Activated CD8-positive, alpha-beta memory T cell treated with anti-CD3 and anti-CD28 coated beads, Interleukin-2, amount 50 U/mL, for 4 hours (primary cell): Measurements from ENCODE around the gene SIRT7.
"Not testable (repeated sequence)": the region's sequence is repeated elsewhere in the genome, so short reads cannot be mapped to it uniquely, and the experiment has no call there.

Source experiments
- DNase-seq: peaks from one replicate; pipeline ENCODE4 v3.0.0-alpha.2; 2020

SIRT7 gene

GRCh38 chr17:81918832-81919545 is 1.0 kb upstream of the SIRT7 start:
- DNase-seq: no peak

GRCh38 chr17:81918333-81918669 is 325 bp upstream of the SIRT7 start:
- DNase-seq: not testable (repeated sequence)

DNA sequence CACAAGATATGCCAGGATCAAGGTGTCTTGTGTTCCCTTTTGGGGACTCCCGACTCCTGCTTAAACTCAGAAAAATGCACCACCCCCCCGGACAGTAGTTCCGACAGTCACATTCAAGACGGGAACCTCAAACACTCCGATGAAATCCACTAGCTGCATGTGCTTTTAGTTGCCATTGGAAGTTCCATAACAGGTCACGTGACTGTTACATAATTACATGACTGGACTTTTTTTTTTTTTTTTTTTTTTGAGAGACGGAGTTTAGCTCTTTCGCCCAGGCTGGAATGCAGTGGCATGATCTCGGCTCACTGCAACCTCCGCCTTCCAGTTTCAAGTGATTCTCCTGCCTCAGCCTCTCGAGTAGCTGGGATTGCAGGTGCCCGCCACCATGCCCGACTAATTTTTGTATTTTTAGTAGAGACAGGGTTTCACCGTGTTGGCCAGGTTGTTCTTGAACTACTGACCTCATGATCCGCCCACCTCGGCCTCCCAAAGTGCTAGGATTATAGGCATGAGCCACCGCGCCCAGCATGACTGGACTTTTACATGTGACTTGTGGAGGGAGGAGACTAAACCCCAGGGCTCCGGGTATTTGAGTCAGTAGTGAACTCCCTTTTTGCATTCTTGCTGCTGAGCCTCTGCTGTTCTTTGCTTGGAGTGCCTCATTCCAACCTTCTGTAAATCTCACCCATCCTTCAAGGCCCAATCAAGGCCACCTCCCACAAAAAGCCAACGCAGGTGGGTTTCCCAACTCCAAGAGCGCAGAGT is 1.6 kb downstream of the SIRT7 start:
- DNase-seq: no peak

DNA sequence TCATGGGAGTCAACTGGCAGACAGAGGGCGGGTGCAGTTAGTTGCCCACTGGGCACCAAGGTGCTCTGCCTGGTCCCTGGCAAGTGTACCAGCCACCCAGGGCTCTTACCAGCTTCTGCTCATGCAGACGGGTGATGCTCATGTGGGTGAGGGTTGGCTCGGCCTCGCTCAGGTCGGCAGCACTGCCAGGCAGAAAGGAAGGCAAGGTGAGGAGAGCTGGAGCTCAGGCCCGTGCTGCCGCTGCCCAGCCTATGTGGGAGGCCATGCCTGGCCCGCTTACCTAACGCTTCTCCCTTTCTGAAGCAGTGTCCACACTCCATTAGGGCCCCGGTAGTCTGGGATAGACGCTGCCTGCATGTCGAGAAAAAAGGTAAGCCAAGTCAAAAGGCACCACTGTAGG is 2.6 kb downstream of the SIRT7 start:
- no peak for DNase-seq

GRCh38 chr17:81914103-81914850 is 3.7 kb downstream of the SIRT7 start:
- no peak for DNase-seq

- no peak for DNase-seq
Measured at GRCh38 chr17:81913394-81914102, 4.4 kb downstream of the SIRT7 start.

DNA sequence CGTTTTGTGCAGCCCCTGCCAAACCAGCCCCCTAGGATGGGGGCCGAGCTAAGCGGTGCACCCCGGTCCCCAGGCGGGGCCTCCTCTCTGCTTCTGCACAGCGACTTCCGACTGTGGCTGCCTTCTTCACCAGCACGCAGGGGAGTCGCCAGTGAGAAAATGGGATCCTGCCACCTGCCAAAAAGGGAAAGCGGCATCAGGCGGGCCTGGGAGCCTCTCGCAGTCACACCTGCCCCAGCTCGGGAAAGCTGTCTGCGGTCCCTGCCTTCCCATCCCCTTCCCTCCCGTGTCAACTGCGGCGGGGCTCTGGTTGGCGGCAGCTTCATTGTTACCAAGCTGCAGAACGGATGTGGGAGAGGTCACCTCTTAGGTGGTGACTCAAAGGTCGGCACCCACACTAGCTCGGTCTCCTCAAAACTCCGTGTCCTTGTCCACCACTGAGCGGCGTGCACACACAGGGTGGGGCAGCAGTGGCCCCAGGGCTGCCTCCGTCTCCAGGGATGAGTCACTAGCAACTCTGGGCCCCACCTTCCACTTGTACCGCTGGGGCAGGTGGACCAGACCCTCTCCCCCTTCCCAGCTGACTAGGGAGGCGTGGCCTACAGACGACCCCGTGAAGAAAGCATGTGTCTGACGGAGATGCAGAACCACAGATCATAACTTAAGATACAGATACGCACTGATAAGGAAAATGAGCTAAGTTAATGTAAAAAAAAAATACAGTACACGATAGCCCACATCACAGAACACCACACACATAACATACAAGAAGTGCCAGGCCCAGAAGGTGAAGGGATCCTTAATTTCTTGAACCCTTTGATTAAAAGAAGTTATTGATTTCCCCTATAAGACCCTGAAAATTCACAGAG is 5.3 kb downstream of the SIRT7 start:
- DNase-seq: no peak

DNA sequence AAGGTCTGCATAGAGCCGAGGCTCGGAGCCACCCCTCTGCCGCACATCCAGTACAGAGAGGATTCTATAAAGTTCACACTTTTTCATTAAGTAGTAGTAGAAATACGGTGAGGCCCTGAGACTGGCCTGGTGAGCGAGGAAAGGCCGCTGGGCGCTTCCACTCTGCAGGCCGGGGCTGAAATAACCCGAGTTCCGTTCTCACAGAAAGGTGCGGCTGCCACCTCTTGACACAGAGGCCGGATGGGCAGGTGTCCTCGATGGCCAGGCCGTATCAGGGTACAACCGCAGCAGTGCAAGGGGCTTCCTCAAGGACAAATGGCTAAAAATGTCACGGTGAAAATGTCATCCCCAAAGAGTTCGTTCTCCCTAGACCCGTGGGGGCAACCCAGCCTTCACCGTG is 6.0 kb downstream of the SIRT7 start:
- DNase-seq: no peak

DNA sequence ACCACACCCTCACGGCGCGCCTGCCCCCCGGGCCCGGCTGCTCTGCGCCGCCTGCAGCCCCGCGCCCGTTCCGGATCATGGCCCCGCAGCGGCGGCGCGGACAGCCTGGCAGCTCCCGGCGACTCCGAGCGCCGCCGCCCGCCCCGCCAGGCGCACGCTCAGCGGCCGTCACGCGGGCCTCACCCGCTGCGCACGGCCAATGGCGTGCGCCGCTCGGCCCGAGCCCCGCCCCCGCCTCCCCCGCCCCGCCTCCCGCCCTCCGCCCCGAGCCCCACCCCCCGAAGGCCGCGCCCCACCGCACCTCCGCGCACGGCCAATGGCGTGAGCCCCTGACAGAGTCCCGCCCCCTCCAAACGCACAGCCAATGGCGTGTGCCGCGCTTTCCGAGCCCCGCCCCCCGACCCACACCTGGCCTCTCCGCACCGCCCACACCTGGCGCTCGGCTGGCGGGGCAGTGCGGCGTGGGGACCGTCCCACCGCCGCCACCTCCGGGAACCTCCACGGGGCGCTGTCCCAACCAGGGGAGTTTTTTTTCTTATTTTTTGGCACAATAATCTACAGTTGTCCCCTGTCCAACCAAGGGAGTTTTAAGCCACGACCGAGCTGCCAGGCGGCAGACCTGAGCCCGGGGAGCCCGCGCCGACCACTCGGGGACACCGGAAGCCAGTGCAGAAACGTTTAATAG is 6.6 kb downstream of the SIRT7 start, which contains the start of gene PCYT2:
Gene PCYT2 (minus strand): TSS at position 123 of the 685 bp plus-strand sequence. CDS start 44 bp downstream, at position 79.
- peak; percentile 93 for DNase-seq

GRCh38 chr17:81910840-81911276 is 7.1 kb downstream of the SIRT7 start:
- DNase-seq: no peak

DNA sequence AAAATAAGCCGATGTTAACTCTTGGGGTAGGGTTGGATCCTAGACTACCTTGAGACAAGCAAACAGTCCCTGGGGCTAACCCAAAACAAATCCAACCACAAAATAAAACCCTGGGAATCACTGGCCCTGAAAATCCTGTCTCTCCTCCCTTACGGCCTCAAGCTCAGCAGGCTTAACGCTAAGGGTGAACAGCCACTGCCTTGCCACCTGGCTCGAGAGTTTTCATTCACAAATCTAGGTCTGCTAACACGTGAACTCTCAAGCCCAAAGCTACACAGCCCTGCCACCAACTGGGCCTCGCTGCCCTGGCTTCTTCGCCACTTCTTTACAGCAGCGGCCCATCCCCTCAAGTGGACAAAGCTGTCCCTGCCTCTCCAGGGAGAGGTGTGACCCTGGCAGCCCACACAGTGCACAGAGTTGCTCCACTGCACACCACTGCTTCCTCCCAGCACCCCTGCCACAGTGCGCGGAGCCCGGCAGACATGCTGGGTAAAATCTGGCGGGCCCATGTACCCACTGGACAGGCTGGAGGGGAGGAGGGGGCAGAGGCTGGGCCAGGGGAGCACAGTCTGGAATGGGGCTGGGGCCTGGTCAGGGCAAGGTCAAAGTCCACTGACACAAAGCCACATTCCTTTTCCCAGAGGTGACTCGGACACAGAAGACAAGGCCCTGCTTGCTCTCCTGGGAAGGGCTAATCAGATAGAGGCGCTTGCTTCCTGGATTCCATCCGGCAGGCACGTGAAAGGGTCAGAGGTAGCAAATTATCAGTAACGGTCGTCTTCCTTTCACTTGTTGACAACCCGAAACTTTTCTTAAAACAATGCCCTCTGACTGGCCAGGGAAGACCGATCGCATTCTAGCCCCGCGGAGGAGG is 7.8 kb downstream of the SIRT7 start:
- no peak for DNase-seq

GRCh38 chr17:81909231-81909630 is 8.7 kb downstream of the SIRT7 start:
- no peak for DNase-seq

GRCh38 chr17:81908793-81909192 is 9.2 kb downstream of the SIRT7 start:
- DNase-seq: no peak

- no peak for DNase-seq
Measured at GRCh38 chr17:81907219-81908145, 10.5 kb downstream of the SIRT7 start.

- DNase-seq: no peak
Measured at GRCh38 chr17:81906476-81907218, 11.3 kb downstream of the SIRT7 start.

DNA sequence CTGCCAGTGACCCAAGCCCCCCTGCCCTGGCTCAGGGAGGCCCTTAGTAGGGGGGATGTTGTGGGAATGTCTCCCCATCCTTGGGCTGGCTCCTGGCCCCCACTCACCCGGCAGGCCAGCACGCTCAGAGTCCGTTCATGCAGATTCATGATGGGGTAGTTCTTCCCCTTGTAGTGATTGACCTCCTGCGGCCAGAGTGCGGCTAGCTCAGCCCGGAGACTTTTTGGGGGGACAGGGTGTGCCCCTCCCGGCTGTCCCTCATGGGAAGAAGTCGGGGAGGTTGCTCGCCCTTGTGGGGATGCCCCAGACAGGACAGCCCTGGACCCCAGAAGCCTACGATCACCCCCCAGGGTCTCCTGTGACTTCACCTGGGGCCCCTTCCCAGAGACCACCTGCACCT is 12.0 kb downstream of the SIRT7 start:
- DNase-seq: no peak

DNA sequence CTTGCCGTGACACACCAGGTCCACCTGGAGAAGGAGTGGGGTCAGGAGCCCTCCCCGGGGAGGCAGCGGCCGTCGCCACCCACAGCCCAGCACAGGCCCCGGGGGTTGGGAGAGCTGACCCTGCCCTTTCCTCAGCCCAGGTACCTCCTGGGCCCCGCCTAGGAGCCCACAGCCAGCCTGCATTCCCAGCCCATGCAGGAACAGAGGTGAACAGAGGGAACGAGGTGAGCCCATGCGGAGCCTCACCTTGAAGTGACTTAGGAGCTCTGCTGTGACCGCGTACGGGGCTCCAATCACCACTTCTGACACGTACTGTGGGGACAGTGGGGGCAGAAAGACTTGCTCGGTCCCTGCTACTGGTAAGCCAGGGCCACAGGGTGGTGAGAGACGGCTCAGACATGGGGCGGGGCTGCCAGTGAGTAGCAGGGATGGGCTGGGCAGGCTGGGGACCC is 12.5 kb downstream of the SIRT7 start:
- no peak for DNase-seq
